GM19099 (cell line): Measurements from ENCODE around the gene MEIS1.

Experiments used
- POLR2A ChIP-seq: IDR thresholded peaks from 3 replicates; pipeline ENCODE4 v1.6.1; 2011; ENCODE audit warnings: low read depth; ENCODE audit not compliant: insufficient read length; ENCODE audit errors: extremely low read depth

MEIS1 gene

DNA sequence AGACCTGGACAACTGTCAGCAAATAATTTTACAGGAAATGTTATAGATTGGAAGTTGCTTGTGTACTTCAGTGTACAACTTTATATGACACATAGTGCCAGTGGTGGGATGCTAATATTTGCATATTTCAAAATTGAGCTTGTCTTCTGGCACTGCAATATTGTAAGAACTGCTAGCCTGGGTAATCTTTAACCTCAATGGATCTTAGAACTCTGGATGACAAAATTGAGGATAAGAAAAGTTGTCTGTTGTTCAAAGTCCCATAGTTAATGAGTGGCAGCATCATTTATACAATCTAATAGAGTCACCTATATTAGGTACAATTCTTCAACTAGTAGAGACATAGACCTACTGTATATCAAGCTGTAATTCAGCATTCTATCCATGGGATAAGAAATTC, 110.3 kb downstream of the MEIS1 start:
- no peak for TF ChIP-seq POLR2A

DNA sequence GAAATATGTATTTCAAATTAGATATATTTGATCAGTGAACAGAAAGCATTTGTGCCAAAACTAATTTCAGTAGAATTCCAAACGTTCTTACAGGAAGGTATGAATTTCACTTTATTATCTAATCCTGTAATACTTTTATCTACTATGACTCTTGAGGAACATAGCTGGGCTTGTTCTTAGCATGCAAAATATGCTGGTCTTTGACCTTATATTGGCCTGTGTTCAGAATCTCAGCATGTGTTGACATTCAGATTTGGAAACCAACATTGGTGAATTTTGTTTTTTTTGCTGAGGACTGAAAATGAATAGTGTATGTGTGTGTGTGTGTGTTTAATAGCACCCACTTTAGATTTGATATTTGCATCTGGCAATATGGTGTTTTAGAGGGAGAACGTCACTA, 112.2 kb downstream of the MEIS1 start:
- no peak for TF ChIP-seq POLR2A

DNA sequence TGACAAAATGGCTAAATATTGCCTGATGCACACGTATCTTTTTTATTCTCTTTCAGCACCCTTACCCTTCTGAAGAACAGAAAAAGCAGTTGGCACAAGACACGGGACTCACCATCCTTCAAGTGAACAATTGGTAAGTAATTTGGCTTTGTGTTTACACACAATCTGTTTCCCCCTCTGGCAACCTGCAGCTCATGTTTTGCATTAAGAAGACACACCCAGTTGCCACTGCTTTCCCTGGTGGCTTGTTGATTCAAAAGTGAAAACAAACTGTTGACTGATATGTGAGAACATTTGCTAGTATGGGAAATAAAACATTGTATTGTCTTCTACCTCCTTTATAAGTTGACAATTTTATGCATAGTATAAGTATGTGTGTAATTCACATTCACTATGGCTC, 113.0 kb downstream of the MEIS1 start:
- TF ChIP-seq POLR2A, result no peak

DNA sequence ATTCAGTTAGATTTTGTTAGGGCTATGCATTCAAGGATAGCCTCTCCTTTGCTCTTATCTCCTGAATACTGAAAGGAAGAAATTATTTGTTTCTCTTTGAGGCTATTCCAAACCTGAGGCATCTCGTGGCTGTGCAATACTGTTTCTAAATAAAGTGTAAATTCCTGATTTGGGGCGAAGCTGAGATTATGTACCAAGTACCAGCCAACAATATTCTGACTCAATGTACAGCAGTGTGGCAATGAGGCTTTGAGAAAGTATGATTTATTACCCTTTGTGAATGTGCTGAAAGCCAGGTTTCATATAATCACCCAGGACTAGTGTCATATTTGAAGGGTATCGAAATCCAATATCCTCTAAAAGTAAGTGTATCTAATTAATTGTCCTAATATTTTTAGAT, 113.5 kb downstream of the MEIS1 start:
- TF ChIP-seq POLR2A, result no peak

DNA sequence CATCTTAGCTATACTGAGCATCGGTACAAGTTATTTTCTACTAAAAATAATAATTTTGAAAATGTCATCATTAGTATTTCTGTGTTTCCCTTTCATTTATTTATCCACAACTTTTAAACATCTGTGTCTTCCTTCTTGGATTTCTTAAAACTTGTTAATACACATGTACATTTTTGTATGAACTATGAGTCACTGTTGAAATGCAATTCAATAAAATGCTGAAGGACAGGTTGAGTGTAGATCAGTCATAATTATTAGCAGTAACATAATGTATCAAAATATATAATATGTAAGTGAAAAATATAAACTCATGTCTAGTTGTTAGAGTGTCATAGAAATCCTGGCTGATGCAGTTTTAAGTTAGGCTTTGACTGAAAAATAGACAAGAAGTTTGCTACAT, 115.9 kb downstream of the MEIS1 start:
- TF ChIP-seq POLR2A, result no peak

DNA sequence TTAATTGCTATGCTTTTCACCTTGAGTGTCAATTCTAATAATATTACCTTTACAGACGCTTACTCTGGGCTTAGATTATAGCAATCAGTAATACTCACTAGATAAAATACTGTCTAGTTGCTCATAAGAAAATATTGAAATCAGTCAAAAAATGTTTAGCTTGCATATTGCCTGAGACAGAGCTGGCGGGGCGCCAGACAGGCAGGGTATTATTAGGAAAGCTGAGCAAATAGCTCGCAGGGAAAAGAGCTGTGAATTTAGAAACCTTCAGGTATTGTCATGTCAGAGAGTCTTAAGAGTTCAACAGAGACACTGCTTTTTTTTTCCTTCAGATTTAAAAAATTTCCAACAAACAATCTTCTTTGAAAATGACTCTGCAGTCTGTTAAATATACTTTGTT, 118.4 kb downstream of the MEIS1 start:
- no peak for TF ChIP-seq POLR2A

DNA sequence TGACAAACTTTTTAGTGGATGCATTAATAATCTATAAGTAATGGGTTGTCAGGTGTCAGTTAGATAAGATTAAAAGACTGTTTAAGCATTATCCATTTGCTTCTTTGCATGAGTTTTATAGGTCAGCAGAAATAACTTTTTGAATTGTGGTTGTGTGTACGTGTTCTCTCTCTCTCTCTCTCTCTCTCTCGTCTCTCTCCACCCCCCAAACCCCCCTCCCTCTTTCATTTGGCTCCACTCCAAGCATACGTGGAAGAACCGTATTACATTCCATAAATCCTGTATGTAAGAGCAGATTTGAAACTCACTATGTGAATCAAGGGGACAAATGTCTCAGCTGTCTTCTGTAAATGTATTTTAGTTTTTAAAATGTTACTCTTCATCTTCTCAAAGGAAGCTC, 120.2 kb downstream of the MEIS1 start:
- no peak for TF ChIP-seq POLR2A

DNA sequence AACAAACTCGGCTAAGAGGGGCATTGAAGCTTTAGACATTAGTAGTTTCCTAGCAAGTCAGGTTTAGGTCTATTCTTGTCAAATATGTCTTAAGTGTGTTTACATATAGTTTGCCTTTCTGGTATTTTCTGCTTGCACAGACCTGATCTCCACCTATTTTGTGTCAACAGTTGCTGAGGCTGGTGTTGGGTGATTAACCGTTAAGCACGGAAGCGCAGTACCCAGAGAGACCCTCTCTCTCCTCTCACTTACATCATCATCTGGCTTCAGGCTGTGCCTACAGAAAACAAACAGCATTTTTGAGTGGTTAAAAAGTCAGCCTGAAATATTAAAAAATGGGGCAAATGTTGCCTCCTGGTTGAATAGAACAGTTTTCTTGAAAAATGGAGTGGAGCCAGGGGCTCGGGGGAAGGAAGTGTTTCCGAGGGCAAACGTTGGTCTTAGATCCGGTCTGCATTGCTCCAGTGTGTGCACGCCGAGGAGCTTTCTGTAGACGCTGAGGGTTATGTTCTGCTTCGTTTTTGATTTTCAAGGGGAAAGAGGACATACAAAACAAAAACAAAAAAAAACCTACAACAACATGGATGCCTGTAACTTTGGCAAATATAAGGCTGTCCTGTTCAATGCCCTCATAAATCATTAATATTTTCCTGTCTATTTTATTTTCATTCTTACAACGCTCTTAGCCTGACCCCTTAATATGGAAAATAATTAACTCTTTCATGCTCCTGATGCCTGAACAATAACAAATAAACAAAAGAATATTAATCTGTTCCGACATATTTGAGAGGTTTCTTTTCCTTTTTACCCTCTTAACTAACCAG, 120.8 kb downstream of the MEIS1 start:
- TF ChIP-seq POLR2A, result no peak

DNA sequence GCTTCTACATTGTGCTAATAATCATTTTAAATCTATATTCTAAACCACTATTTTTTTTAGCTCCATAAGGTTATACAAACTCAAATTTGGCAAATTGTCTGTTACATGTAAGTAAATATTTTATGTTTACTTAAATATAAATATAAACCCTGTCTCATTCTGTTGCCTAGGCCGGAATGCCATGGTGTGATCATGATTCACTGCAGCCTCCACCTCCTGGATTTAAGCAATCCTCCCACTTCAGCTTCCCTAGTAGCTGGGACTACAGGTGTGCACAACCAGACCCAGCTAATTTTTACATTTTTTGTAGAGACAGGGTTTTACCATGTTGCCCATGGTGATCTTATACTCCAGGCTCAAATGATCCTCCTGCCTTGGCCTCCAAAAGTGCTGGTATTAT, 124.7 kb downstream of the MEIS1 start:
- no peak for TF ChIP-seq POLR2A

DNA sequence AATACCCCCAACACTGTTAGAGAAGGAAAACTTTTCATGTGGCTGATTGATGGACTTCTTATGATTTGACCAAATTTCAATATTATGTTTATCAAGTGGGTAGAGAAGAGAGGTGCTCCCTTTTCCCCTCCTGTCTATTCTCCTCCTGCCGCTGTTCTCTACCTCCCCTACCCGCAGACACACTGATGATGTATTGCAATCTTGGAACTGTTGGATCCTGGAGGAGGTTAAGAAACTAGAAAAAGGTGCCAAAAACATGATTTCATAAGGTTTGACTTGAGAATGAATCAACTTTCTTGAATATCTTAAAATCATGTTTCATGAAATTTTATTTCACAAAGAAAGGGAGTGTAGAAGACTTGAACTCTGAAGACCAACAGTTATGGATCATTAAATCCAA, 125.8 kb downstream of the MEIS1 start:
- no peak for TF ChIP-seq POLR2A

DNA sequence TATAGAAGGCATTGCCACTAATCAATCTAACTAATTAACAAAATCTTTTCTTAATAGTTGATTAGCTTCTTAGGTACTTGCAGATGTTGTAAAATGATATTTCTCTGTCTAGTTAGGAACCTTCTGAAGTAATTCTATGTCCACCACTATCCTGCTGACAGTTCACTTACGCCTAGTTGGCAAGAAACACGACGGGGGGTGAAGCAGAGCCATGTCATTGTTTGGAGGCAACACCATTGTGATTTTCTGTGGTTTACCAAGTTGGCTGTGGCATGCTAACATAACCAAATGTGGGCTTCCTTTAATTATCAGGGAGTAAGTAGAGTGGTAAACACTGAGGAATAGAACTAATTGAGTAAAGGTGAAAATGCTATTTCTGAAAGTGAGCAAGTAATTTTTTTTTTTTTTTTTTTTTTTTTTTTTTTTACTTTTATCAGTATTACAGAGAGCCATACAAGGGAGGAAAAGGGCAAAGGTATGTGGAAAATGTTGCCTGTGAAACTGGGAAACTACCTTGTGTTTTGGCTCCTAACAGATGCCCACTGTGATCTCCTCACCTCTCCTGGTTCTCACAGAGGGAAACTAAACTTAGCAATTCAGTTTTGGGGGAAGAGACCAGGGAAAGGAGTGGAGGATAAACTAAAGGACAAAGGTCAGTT, 126.8 kb downstream of the MEIS1 start:
- no peak for TF ChIP-seq POLR2A

DNA sequence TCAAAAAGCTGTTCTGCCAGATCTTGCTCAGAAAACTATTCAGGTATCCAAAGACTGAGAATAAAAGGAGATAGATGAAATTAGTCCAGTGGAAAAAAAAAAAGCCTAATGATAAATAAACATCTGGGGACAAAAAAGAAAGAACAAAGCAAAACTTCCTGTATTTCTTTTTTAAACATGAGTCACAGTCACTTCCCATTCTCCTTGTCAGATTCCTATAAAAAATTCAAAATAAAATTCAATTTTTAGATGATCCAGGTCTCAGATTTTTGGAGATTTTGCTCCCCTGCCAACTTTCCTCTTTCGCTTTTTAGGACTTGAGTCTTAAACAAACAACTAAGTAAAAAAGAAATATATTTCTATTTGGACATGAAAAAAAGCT, 127.4 kb downstream of the MEIS1 start:
- TF ChIP-seq POLR2A, result no peak

DNA sequence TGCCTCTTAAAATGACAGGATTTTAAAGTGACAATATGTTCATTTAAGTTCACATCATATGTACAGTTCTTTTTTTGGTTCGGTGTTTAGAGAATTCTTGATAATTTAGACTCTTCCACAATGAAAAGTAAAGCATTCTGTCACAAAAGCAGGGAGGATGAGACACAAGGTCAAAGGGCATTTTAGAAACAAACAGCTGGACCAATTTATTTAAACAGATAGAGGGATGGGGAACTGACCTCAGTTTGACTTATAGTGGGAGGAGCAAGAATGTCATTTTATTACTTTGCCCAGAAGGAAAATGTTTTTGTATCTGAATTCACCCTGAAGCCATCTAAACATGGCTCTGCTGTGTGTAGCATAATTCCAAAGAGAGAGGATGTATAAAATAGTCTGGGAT, 128.5 kb downstream of the MEIS1 start:
- no peak for TF ChIP-seq POLR2A

DNA sequence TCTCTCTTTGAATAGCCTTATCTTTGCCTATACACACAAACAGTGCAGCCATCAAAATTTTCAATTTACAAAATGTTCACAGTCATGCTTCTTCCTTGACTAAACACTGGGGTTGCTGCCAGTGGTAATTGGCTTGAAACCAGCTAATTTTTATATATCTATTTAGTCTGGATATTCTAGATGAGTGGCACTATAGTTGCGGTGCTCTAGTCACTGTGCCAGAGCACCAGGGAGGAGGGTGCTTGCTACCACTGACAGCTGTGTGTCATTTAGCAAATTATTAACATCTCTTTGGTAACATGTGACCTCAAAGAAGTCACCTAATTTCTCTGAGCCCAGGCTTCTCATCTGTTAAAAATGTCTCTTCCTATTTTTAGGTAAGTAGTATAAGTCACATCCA, 130.4 kb downstream of the MEIS1 start:
- TF ChIP-seq POLR2A, result no peak

DNA sequence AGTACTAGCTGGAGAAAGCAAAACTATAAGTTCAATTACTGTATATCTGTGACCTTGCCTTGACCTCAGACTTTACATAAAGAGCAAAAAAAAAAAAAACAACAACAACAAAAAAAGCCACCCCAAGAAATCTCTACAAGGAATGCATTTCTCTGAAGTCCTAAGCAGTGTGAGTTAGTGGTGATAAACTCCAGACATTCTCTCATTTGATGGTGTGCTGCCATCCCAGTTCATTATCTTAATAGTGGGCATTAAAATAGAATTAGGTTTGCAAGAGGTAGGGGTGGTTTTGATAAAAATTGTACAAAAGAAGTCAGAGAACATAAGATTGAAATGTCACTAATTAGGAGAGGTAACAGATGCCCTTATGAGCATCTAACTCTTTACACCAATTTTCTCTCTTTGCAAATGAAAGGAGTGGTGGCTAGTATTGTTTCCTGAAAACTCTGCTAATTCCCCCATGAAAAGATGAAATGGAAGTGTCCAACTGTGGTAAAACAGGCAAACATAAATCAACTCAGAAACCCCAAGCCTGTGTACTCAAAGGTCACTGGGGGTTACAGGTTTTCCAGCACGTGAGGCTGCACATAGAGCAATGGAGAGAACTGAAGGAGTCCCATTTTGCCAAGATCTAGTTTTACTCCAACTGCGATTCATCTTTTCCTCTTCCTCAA, 131.9 kb downstream of the MEIS1 start:
- no peak for TF ChIP-seq POLR2A

DNA sequence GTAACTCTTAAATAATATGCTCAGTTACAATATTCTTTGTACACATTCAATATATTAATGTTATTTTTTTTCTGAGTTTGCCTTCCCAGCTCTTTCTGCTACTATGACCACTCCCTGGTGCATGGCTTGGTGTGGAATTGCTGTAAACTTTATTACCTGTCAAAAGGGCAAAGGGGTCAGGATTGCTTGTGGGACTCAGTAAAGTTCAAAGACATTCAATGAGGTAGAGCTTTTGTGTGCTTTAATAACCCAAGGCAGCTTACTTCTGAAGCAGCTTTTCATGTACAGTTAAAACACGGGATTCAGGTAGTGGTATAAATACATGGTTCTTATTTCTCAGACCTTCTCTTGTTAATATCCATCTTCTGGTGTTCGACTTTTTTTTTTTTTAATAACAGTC, 132.8 kb downstream of the MEIS1 start:
- TF ChIP-seq POLR2A, result no peak
